ENCODE measurements around the gene SLC35E2B. TPM values are rescaled to one million over a fixed set of nuclear protein-coding genes. Genes with fewer than 3 reads are reported as not detected.
"Not testable (repeated sequence)": the region's sequence is repeated elsewhere in the genome, so short reads cannot be mapped to it uniquely, and the experiment has no call there.

SLC35E2B gene
- total and polyA plus RNA-seq, 4 donors: 8.1 to 53.5 (median 28.6) TPM

DNA sequence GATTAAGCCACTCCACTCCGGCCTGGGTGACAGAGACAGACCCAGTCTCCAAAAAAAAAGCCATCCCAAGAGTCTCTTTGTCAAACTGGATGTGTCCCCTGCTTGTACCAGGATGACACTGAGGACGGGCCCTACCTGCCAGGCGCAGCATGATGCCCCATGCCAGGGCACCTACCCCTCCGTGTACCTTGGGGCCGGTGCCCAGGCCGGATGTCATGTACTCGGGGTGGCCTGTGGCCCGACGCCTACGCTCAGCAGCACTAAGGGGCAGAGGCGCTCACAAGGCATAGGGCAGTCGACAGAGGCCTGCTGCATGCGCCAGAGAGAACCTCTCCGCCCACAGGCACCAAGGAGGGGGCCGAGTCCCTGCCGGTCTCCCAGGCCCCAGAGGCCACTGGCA lies 53.2 kb downstream of the SLC35E2B start:
- H3K27ac ChIP-seq (ENCODE audit: low read depth in 1 of 2, low read length in 2 of 2); ATAC-seq (ENCODE audit: low FRiP score); H3K4me1 ChIP-seq (ENCODE audit: control insufficient read depth in 1 of 2, insufficient read depth in 2 of 2, low read length in 2 of 2); H3K27me3 ChIP-seq (ENCODE audit: control insufficient read depth in 1 of 2, insufficient read depth in 2 of 2, low read length in 1 of 2); H3K9me3 ChIP-seq (ENCODE audit: control insufficient read depth, low read length); intact Hi-C loops (cut with DNase I); H3K4me3 ChIP-seq (ENCODE audit: low read length in 2 of 2); H3K36me3 ChIP-seq (ENCODE audit: control insufficient read depth in 1 of 2, insufficient read depth in 2 of 2, low read length in 1 of 2): not testable (repeated sequence)
- 91 to 95% methylated on average over 12 to 16 of the region's 16 CpGs for WGBS, 2 donors
- peak; percentile 17 to 49 for DNase-seq

DNA sequence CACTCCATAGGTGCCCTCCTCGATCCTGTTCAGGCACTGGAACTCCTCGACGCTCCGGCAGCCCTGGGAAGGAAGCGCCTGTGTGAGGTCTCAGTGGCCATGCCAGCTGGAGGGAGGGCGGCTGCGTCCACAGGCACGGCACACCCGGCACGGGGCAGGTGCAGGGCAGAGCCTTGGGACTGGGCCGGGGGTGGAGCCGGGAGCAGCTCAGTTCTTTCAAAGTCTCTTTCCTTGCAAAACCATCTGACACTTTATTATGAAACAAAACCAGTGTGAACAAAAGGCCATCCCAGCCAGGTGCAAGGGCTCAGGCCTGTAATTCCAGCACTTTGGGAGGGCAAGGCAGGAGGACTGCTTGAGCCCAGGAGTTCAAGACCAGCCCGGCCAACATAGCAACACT lies 54.1 kb downstream of the SLC35E2B start:
- intact Hi-C loops (cut with DNase I); H3K4me1 ChIP-seq (ENCODE audit: control insufficient read depth in 1 of 2, insufficient read depth in 2 of 2, low read length in 2 of 2); H3K9me3 ChIP-seq (ENCODE audit: control insufficient read depth, low read length); ATAC-seq (ENCODE audit: low FRiP score); H3K27me3 ChIP-seq (ENCODE audit: control insufficient read depth in 1 of 2, insufficient read depth in 2 of 2, low read length in 1 of 2); H3K4me3 ChIP-seq (ENCODE audit: low read length in 2 of 2); H3K36me3 ChIP-seq (ENCODE audit: control insufficient read depth in 1 of 2, insufficient read depth in 2 of 2, low read length in 1 of 2); H3K27ac ChIP-seq (ENCODE audit: low read depth in 1 of 2, low read length in 2 of 2): not testable (repeated sequence)
- 89 to 91% methylated on average over 8 to 9 of the region's 13 CpGs for WGBS, 2 donors
- peak; percentile 1 to 49 for DNase-seq

DNA sequence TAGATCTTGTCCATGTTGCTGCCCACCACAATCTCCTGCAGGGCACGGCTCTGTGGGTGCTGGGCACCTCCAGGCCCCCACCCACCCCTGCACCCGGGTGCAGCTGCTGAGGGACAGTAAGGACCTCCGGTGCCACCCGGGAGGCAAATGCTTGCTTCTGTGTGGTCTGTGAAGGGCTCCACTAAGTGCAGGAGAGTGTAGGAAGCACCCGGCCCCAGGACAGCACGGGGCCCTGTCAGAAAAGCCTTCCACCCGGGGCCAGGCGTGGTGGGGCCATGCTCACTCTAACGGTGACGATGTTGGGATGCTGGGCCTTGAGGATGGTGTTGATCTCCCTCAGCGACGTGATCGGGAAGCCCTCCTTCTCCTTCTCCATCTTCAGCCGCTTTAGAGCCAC lies 55.1 kb downstream of the SLC35E2B start:
- H3K36me3 ChIP-seq (ENCODE audit: control insufficient read depth in 1 of 2, insufficient read depth in 2 of 2, low read length in 1 of 2); H3K27ac ChIP-seq (ENCODE audit: low read depth in 1 of 2, low read length in 2 of 2); H3K27me3 ChIP-seq (ENCODE audit: control insufficient read depth in 1 of 2, insufficient read depth in 2 of 2, low read length in 1 of 2); ATAC-seq (ENCODE audit: low FRiP score); H3K4me3 ChIP-seq (ENCODE audit: low read length in 2 of 2); H3K4me1 ChIP-seq (ENCODE audit: control insufficient read depth in 1 of 2, insufficient read depth in 2 of 2, low read length in 2 of 2); intact Hi-C loops (cut with DNase I); H3K9me3 ChIP-seq (ENCODE audit: control insufficient read depth, low read length): not testable (repeated sequence)
- 84 to 85% methylated on average over 13 to 14 of the region's 14 CpGs for WGBS, 2 donors
- DNase-seq: peak; percentile 30 to 62

DNA sequence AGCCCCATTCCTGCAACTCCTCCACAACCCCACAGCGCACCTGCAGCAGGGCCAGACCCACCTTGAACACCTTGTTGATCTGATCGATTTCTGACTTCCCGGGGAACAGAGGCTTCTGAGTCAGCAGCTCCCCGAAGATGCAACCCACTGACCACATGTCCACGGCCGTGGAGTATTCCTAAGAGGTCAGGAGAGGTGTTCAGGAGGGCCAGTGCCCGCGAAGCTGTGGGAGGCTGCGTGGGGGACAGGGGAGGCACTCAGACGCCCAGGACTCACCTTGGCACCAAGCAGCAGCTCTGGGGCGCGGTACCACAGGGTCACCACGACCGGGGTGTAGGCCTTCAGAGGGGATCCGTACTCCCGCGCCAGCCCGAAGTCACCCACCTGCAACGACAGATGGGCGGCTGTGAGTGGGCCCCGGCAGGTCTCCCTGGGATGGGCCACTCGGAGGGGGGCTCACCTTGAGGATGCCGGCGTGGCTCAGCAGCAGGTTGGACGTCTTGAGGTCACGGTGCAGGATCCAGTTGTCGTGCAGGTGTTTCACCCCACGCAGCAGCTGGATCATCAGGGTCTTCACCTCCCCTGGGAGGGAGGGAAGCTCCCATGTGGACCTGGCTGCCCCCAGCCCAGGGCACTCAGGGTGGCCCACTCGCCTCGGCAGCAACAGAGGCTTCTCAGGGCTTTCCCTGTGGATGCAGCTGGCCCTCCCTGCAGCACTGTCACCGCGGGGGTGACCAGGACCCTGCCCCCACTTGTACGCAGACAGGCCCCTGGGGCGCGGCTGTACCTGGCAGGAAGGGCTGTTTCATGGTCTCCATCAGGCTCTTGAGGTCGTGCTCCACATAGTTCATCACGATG lies 55.7 kb downstream of the SLC35E2B start:
- intact Hi-C loops (cut with DNase I): not testable (repeated sequence)

DNA sequence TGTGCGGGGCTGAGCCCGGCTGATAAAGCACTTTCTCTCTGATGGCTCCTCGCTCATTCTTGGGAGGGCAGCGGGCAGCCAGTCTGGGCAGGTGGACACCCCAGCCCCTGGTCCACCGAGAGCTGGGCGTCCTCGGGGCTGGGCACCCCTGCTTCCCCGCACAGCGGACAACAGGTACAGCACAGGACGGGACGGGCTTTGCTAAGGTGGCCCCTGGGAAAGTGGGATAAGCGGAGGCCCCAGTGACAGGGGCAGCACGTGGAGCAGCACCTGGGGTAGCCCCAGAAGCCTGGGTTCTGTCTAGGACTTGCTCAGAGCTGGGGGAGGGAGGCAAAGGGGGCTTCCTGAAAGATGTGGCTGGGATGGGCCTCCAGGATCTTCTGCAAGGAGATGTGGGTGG lies 58.0 kb downstream of the SLC35E2B start:
- ATAC-seq (ENCODE audit: low FRiP score); H3K4me3 ChIP-seq (ENCODE audit: low read length in 2 of 2); H3K27me3 ChIP-seq (ENCODE audit: control insufficient read depth in 1 of 2, insufficient read depth in 2 of 2, low read length in 1 of 2); H3K36me3 ChIP-seq (ENCODE audit: control insufficient read depth in 1 of 2, insufficient read depth in 2 of 2, low read length in 1 of 2); H3K27ac ChIP-seq (ENCODE audit: low read depth in 1 of 2, low read length in 2 of 2); H3K4me1 ChIP-seq (ENCODE audit: control insufficient read depth in 1 of 2, insufficient read depth in 2 of 2, low read length in 2 of 2); H3K9me3 ChIP-seq (ENCODE audit: control insufficient read depth, low read length); intact Hi-C loops (cut with DNase I): not testable (repeated sequence)
- 92 to 93% methylated on average over 9 of the region's 13 CpGs for WGBS, 2 donors
- DNase-seq: peak; percentile 45 to 54

More for the DNA sequence above, 55.7 kb downstream of the SLC35E2B start:
- not testable (repeated sequence) for H3K27me3 ChIP-seq (ENCODE audit: control insufficient read depth in 1 of 2, insufficient read depth in 2 of 2, low read length in 1 of 2); H3K27ac ChIP-seq (ENCODE audit: low read depth in 1 of 2, low read length in 2 of 2); H3K4me1 ChIP-seq (ENCODE audit: control insufficient read depth in 1 of 2, insufficient read depth in 2 of 2, low read length in 2 of 2); H3K36me3 ChIP-seq (ENCODE audit: control insufficient read depth in 1 of 2, insufficient read depth in 2 of 2, low read length in 1 of 2); ATAC-seq (ENCODE audit: low FRiP score); H3K4me3 ChIP-seq (ENCODE audit: low read length in 2 of 2); H3K9me3 ChIP-seq (ENCODE audit: control insufficient read depth, low read length)
- peak; percentile 44 to 71 for DNase-seq
- 91% methylated on average over 31 to 37 of the region's 37 CpGs for WGBS, 2 donors

DNA sequence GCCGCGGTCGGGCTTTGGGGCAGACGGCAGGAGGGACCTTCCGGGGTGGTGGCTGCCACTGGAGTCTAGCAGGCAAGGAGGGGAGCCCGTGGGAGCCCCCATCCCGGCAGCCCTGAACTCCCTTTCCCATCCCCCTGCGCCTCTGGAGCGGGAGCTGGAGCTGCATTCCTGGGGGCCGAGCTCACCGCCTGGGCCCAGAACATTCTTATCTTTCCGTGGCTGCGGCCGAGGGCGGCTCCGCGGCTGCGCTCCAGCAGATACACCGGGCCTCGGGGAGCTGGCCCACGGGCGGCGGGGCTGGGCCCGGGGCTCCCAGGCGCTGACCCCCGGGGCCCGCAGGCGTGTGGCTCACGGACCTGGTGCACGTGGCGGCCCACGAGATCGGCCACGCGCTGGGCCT lies 59.2 kb downstream of the SLC35E2B start:
- DNase-seq; H3K27ac ChIP-seq (ENCODE audit: low read depth in 1 of 2, low read length in 2 of 2); H3K27me3 ChIP-seq (ENCODE audit: control insufficient read depth in 1 of 2, insufficient read depth in 2 of 2, low read length in 1 of 2); H3K4me3 ChIP-seq (ENCODE audit: low read length in 2 of 2); intact Hi-C loops (cut with DNase I); H3K9me3 ChIP-seq (ENCODE audit: control insufficient read depth, low read length); ATAC-seq (ENCODE audit: low FRiP score); H3K36me3 ChIP-seq (ENCODE audit: control insufficient read depth in 1 of 2, insufficient read depth in 2 of 2, low read length in 1 of 2); H3K4me1 ChIP-seq (ENCODE audit: control insufficient read depth in 1 of 2, insufficient read depth in 2 of 2, low read length in 2 of 2): not testable (repeated sequence)
- no CpG with 5 or more reads among the region's 35 CpGs for WGBS, 2 donors

DNA sequence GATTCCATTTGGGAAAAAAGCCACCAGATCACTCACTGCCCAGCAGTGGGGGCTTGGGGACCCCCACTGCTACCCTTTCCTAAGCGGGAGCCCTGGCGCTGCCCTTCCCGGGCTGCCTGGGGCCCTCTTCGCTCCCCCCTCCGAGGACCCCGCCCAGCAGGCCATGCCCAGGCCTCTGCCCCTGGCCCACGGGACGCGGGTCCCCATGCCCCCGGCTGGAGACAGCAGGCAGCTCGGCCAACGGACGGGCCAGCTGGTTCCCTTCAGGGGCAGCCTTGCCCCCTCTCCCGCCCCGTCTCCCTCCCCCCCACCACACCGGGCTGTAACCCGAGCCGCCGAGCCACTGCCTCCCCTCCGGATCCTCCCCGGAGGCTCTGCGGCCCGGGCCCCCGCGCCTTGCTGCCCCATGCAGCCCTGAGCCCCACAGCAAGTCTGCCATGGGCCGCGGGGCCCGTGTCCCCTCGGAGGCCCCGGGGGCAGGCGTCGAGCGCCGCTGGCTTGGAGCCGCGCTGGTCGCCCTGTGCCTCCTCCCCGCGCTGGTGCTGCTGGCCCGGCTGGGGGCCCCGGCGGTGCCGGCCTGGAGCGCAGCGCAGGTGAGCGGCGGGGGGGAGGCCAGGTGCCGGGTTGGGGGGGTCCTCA lies 60.7 kb downstream of the SLC35E2B start, which contains the start of gene MMP23B:
MMP23B (plus strand) TSS at position 392 of the 639 bp plus-strand sequence; CDS start at position 438, 46 bp downstream.
- peak; percentile 64 to 78 for DNase-seq
- 1% methylated on average over 28 to 48 of the region's 48 CpGs for WGBS, 2 donors

DNA sequence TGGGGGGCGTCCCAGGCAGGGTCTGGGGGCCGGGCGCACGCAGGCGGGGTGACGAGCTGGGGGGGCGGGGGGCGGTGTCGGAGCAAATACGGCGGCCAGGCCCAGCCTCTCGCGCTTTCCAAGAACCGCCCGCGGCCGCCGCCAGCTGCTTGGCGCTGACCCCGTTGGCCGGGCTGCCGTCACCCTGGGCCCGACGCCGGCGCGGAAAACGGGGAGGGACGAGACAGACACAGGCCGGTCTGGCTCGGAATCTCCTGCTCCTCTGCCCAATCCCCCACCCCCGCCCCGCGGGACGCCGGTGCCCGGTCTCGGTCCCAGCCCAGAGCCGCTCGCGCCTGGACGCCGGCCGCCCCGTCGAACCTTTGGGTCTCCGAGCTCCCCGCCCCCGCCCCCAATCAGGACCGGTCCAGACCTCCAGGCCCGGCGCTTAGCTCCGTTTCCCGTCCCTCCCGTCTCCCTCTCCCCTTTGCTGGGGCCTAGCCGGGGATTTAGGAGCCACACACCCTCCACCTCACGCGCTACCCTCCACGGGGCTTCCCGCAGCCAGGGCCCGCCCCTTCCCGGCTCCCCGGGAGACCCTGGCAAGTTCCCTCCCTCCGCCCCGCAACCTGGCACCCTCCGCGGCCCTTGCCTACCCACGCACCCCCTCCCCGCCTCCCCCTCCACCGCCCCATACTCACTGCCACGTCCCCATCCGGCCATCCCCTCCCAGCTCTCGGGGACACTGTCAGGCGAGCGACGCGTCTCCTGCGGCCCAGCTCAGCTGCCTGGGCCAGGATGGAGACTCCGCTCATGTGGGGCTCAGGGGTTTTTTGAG lies 61.4 kb downstream of the SLC35E2B start:
- ATAC-seq (ENCODE audit: low FRiP score) (peak; percentile 75), DNase-seq (peak; percentile 83 to 93)
- Histone ChIP-seq H3K4me3 (ENCODE audit: low read length in 2 of 2) (no peak overlapping the region), H3K27me3 (ENCODE audit: control insufficient read depth in 1 of 2, insufficient read depth in 2 of 2, low read length in 1 of 2) (no peaks in the 10 kb centered on the region), H3K27ac (ENCODE audit: low read depth in 1 of 2, low read length in 2 of 2) (peak overlapping the region in 1 of 2 donors; percentile 42), H3K4me1 (ENCODE audit: control insufficient read depth in 1 of 2, insufficient read depth in 2 of 2, low read length in 2 of 2) (no peaks in the 10 kb centered on the region), H3K36me3 (ENCODE audit: control insufficient read depth in 1 of 2, insufficient read depth in 2 of 2, low read length in 1 of 2) (no peaks in the 10 kb centered on the region), H3K9me3 (ENCODE audit: control insufficient read depth, low read length) (no peaks in the 10 kb centered on the region)
- intact Hi-C loops (cut with DNase I): no loop called here
- WGBS, 2 donors: 1% methylated on average over 35 to 79 of the region's 79 CpGs

More for the DNA sequence above, 60.7 kb downstream of the SLC35E2B start, which contains the start of gene MMP23B:
- H3K9me3 ChIP-seq (ENCODE audit: control insufficient read depth, low read length): no peaks in the 10 kb centered on the region
- H3K27me3 ChIP-seq (ENCODE audit: control insufficient read depth in 1 of 2, insufficient read depth in 2 of 2, low read length in 1 of 2): no peaks in the 10 kb centered on the region
- intact Hi-C loops (cut with DNase I): no loop called here
- ATAC-seq (ENCODE audit: low FRiP score): no peak
- H3K36me3 ChIP-seq (ENCODE audit: control insufficient read depth in 1 of 2, insufficient read depth in 2 of 2, low read length in 1 of 2): peaks cover 0 to 4% of the 10 kb centered on the region in 2 donors
- no peak within 1 kb of the TSS for H3K4me3 ChIP-seq (ENCODE audit: low read length in 2 of 2)
- H3K4me1 ChIP-seq (ENCODE audit: control insufficient read depth in 1 of 2, insufficient read depth in 2 of 2, low read length in 2 of 2): no peaks in the 10 kb centered on the region
- peak within 1 kb of the TSS in 1 of 2 donors; percentile 42 for H3K27ac ChIP-seq (ENCODE audit: low read depth in 1 of 2, low read length in 2 of 2)
